NB4 (cell line): ENCODE data around the gene SMPX.

ENCODE experiments used
- DNase-seq: peaks from one replicate; pipeline ENCODE4 v3.0.0; 2010; ENCODE audit warnings: low read depth
- H3K4me3 ChIP-seq: one replicate; pipeline ENCODE4 v1.5.1; 2011; ENCODE audit warnings: mild to moderate bottlenecking, low read depth, low read length, moderate library complexity
- CTCF ChIP-seq: IDR thresholded peaks from one replicate; pipeline ENCODE4 v1.5.1; 2012; ENCODE audit warnings: low read depth, low read length
- MAX ChIP-seq: IDR thresholded peaks from 2 replicates; pipeline ENCODE4 v1.6.1; 2011; ENCODE audit warnings: low read depth, low read length
- MYC ChIP-seq: IDR thresholded peaks from 2 replicates; pipeline ENCODE4 v1.6.1; 2011; ENCODE audit warnings: low read depth, low read length
- POLR2A ChIP-seq: IDR thresholded peaks from 2 replicates; pipeline ENCODE4 v1.6.1; 2011; ENCODE audit warnings: mild to moderate bottlenecking; ENCODE audit not compliant: insufficient read length; ENCODE audit errors: extremely low read depth

Gene SMPX

GRCh38 chrX:21718575-21718974, 39.3 kb downstream of the SMPX start:
- H3K4me3 ChIP-seq: no peak overlapping the region
- DNase-seq: no peak
- TF ChIP-seq MYC (no peak), CTCF (no peak), POLR2A (no peak), MAX (no peak)

GRCh38 chrX:21717802-21718201, 40.1 kb downstream of the SMPX start:
- no peak for TF ChIP-seq MYC
- TF ChIP-seq CTCF: no peak
- no peak for TF ChIP-seq POLR2A
- no peak for TF ChIP-seq MAX
- no peak overlapping the region for H3K4me3 ChIP-seq
- no peak for DNase-seq

- H3K4me3 ChIP-seq: no peak overlapping the region
- TF ChIP-seq MYC (no peak), CTCF (no peak), MAX (no peak), POLR2A (no peak)
- no peak for DNase-seq
Observed at GRCh38 chrX:21715825-21716224, 42.1 kb downstream of the SMPX start.

- TF ChIP-seq CTCF (no peak), MYC (no peak), MAX (no peak), POLR2A (no peak)
Observed at GRCh38 chrX:21715337-21715736, 42.6 kb downstream of the SMPX start.

GRCh38 chrX:21711848-21712197, 46.1 kb downstream of the SMPX start:
- TF ChIP-seq MAX (no peak), CTCF (no peak), POLR2A (no peak), MYC (no peak)
- no peak for DNase-seq
- H3K4me3 ChIP-seq: no peak overlapping the region

More at GRCh38 chrX:21715337-21715736, 42.6 kb downstream of the SMPX start:
- H3K4me3 ChIP-seq: no peak overlapping the region
- DNase-seq: no peak

GRCh38 chrX:21711129-21711847, 46.6 kb downstream of the SMPX start:
- no peak for DNase-seq
- H3K4me3 ChIP-seq: no peak overlapping the region
- TF ChIP-seq POLR2A: no peak
- TF ChIP-seq MYC: no peak
- no peak for TF ChIP-seq CTCF
- no peak for TF ChIP-seq MAX
